ENCODE measurements around the gene PTPRM.

GRCh38 chr18:7950380-7951136 is 383.4 kb downstream of the PTPRM start:
- TF ChIP-seq EGR1 (IDR thresholded peaks at IDR 0.05; ENCODE audit: low read depth) (no peak), SIN3A (IDR thresholded peaks at IDR 0.05; ENCODE audit: low read depth) (peak; percentile 51), CTCF (IDR thresholded peaks at IDR 0.05 in 2 of 3, conservative IDR thresholded peaks at IDR 0.05 in 1 of 3; ENCODE audit: borderline replicate concordance in 1 of 3, insufficient read depth in 1 of 3, low read depth in 2 of 3, low read length in 2 of 3) (peak in 1 of 3 experiments; percentile 30; a peak in 2 of 6 replicates)

Data from HCT116 (cell line).